A549 (cell line): ENCODE measurements around the gene GEN1.

Experiments used
- CEBPB ChIP-seq, 2 experiments: fragments of >200 bp in 1 of 2; sonication (Bioruptor Twin) in 1 of 2; formaldehyde crosslinking in 1 of 2; IDR thresholded peaks; 2 replicates each; pipeline ENCODE4 v1.6.1; 2012 to 2016
- CHD4 ChIP-seq: fragments of 200-600 bp; sonication (generic); IDR thresholded peaks from 2 replicates; pipeline ENCODE4 v1.6.1; 2016; ENCODE audit warnings: antibody characterized with exemption, mild to moderate bottlenecking, borderline replicate concordance
- CTCF ChIP-seq: fragments of >200 bp; sonication (Bioruptor Twin); formaldehyde crosslinking; IDR thresholded peaks from 3 replicates; pipeline ENCODE4 v1.5.1; 2016
- ESRRA ChIP-seq: fragments of 150-350 bp; IDR thresholded peaks from 2 replicates; pipeline ENCODE4 v1.6.1; 2014; ENCODE audit warnings: mild to moderate bottlenecking, low read length, borderline replicate concordance
- FOSL2 ChIP-seq, 2 experiments: fragments of 450-650 bp in 1 of 2; fragments of >200 bp in 1 of 2; sonication (Bioruptor Twin) in 1 of 2; formaldehyde crosslinking; IDR thresholded peaks; 2 replicates each; pipeline versions ENCODE4 v1.5.0 to v1.6.1; 2016 to 2020; ENCODE audit warnings: mild to moderate bottlenecking in 1 of 2, moderate library complexity in 1 of 2
- HDAC2 ChIP-seq: fragments of 200-600 bp; sonication (generic); IDR thresholded peaks from 2 replicates; pipeline ENCODE4 v1.6.1; 2016
- NPAS2 ChIP-seq: fragments of 250-450 bp; sonication (Bioruptor Pico); IDR thresholded peaks from 2 replicates; pipeline ENCODE4 v1.8.0; 2022; ENCODE audit warnings: mild to moderate bottlenecking, moderate library complexity, borderline replicate concordance
- POLR2A ChIP-seq: IDR thresholded peaks from 2 replicates; pipeline ENCODE4 v1.6.1; 2012; ENCODE audit warnings: mild to moderate bottlenecking, low read length
- TFCP2L1 ChIP-seq: fragments of 250-450 bp; sonication (Bioruptor Pico); IDR thresholded peaks from 2 replicates; pipeline ENCODE4 v1.5.0; 2021; ENCODE audit warnings: mild to moderate bottlenecking
- ZSCAN20 ChIP-seq: fragments of 250-450 bp; sonication (Bioruptor Pico); IDR thresholded peaks from 2 replicates; pipeline ENCODE4 v1.8.0; 2022; ENCODE audit warnings: mild to moderate bottlenecking, moderate library complexity
- TF ChIP-seq, protein P1 (sequence below): fragments of 200-600 bp; sonication (generic); IDR thresholded peaks from 2 replicates; pipeline ENCODE4 v1.6.1; 2016; ENCODE audit warnings: antibody characterized with exemption, mild to moderate bottlenecking, moderate library complexity

- TF ChIP-seq, protein P1, sequence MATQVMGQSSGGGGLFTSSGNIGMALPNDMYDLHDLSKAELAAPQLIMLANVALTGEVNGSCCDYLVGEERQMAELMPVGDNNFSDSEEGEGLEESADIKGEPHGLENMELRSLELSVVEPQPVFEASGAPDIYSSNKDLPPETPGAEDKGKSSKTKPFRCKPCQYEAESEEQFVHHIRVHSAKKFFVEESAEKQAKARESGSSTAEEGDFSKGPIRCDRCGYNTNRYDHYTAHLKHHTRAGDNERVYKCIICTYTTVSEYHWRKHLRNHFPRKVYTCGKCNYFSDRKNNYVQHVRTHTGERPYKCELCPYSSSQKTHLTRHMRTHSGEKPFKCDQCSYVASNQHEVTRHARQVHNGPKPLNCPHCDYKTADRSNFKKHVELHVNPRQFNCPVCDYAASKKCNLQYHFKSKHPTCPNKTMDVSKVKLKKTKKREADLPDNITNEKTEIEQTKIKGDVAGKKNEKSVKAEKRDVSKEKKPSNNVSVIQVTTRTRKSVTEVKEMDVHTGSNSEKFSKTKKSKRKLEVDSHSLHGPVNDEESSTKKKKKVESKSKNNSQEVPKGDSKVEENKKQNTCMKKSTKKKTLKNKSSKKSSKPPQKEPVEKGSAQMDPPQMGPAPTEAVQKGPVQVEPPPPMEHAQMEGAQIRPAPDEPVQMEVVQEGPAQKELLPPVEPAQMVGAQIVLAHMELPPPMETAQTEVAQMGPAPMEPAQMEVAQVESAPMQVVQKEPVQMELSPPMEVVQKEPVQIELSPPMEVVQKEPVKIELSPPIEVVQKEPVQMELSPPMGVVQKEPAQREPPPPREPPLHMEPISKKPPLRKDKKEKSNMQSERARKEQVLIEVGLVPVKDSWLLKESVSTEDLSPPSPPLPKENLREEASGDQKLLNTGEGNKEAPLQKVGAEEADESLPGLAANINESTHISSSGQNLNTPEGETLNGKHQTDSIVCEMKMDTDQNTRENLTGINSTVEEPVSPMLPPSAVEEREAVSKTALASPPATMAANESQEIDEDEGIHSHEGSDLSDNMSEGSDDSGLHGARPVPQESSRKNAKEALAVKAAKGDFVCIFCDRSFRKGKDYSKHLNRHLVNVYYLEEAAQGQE = no peak
- TF ChIP-seq ZSCAN20 (CRISPR knock-in tag) = no peak
- TF ChIP-seq CEBPB (IDR thresholded peaks at IDR 0.05) = no peak
- no peak for TF ChIP-seq CTCF
- TF ChIP-seq ESRRA = no peak
- no peak for TF ChIP-seq NPAS2 (CRISPR knock-in tag)
- TF ChIP-seq FOSL2 (IDR thresholded peaks at IDR 0.05) = no peak
- no peak for TF ChIP-seq FOSL2 (CRISPR knock-in tag; IDR thresholded peaks at IDR 0.05)
- TF ChIP-seq POLR2A = no peak
- TF ChIP-seq CHD4 = no peak
- no peak for TF ChIP-seq TFCP2L1 (CRISPR knock-in tag)
- no peak for TF ChIP-seq HDAC2
These were observed 20.3 kb upstream of the GEN1 start for GRCh38 chr2:17733599-17733998.
